ENCODE data around the gene LPCAT1. TPM values are rescaled to one million over a fixed set of nuclear protein-coding genes. Genes with fewer than 3 reads are reported as not detected.

LPCAT1 gene
- total RNA-seq, 1 donor from 2014 or later = 41.9 TPM

GRCh38 chr5:1453613-1454012 lies 70.1 kb downstream of the LPCAT1 start:
- no peak overlapping the region for H3K9ac ChIP-seq (ENCODE audit: low read length)
- peaks cover 16% of the 10 kb centered on the region for H3K27me3 ChIP-seq (ENCODE audit: insufficient read depth, low read length)
- TF ChIP-seq EZH2 (IDR thresholded peaks at IDR 0.05; ENCODE audit: insufficient read depth, low read length) = no peak
- no peak for TF ChIP-seq CTCF (IDR thresholded peaks at IDR 0.05; ENCODE audit: insufficient read depth, low read depth, low read length)
- peaks cover 31% of the 10 kb centered on the region for H3K9me3 ChIP-seq (ENCODE audit: insufficient read depth, low read depth, low read length)
- peaks cover 46% of the 10 kb centered on the region for H3K9me3 Mint-ChIP-seq (ENCODE audit: unreplicated experiment)
- no peaks in the 10 kb centered on the region for H3K79me2 ChIP-seq (ENCODE audit: insufficient read depth, low read length)
- peaks cover 21% of the 10 kb centered on the region for H3K36me3 Mint-ChIP-seq (ENCODE audit: low read depth, unreplicated experiment)
- H3K4me1 ChIP-seq (ENCODE audit: insufficient read depth, low read length) = no peaks in the 10 kb centered on the region
- H3K4me2 ChIP-seq (ENCODE audit: low read length) = no peak overlapping the region
- no peak overlapping the region for H3K27ac Mint-ChIP-seq (ENCODE audit: unreplicated experiment)
- H3K4me3 ChIP-seq (ENCODE audit: insufficient read depth, low read depth, low read length) = no peak overlapping the region
- H3K27ac ChIP-seq (ENCODE audit: low read depth, low read length) = no peak overlapping the region
- FAIRE-seq (no peak), DNase-seq (ENCODE audit: low read depth) (no peak)
- H2AFZ ChIP-seq (ENCODE audit: low read depth, low read length) = no peak overlapping the region
- no peak overlapping the region for H3K4me3 Mint-ChIP-seq (ENCODE audit: unreplicated experiment)
- H3K4me1 Mint-ChIP-seq (ENCODE audit: low read depth, unreplicated experiment) = no peaks in the 10 kb centered on the region
- H3K36me3 ChIP-seq (ENCODE audit: insufficient read depth, low read length) = no peaks in the 10 kb centered on the region
- peaks cover 40% of the 10 kb centered on the region for H3K27me3 Mint-ChIP-seq (ENCODE audit: low read depth, unreplicated experiment)
- no peaks in the 10 kb centered on the region for H4K20me1 ChIP-seq (ENCODE audit: insufficient read depth, low read length)

GRCh38 chr5:1449081-1449630 lies 74.6 kb downstream of the LPCAT1 start:
- no peaks in the 10 kb centered on the region for H3K36me3 ChIP-seq (ENCODE audit: insufficient read depth, low read length)
- H3K4me1 Mint-ChIP-seq (ENCODE audit: low read depth, unreplicated experiment) = no peaks in the 10 kb centered on the region
- no peak overlapping the region for H3K4me2 ChIP-seq (ENCODE audit: low read length)
- DNase-seq (ENCODE audit: low read depth) (no peak), FAIRE-seq (no peak)
- no peaks in the 10 kb centered on the region for H3K4me1 ChIP-seq (ENCODE audit: insufficient read depth, low read length)
- H4K20me1 ChIP-seq (ENCODE audit: insufficient read depth, low read length) = no peaks in the 10 kb centered on the region
- H3K27ac Mint-ChIP-seq (ENCODE audit: unreplicated experiment) = no peak overlapping the region
- TF ChIP-seq EZH2 (IDR thresholded peaks at IDR 0.05; ENCODE audit: insufficient read depth, low read length) = no peak
- no peak for TF ChIP-seq CTCF (IDR thresholded peaks at IDR 0.05; ENCODE audit: insufficient read depth, low read depth, low read length)
- H3K4me3 ChIP-seq (ENCODE audit: insufficient read depth, low read depth, low read length) = no peak overlapping the region
- H3K27me3 Mint-ChIP-seq (ENCODE audit: low read depth, unreplicated experiment) = peaks cover 61% of the 10 kb centered on the region
- no peak overlapping the region for H3K9ac ChIP-seq (ENCODE audit: low read length)
- peaks cover 36% of the 10 kb centered on the region for H3K27me3 ChIP-seq (ENCODE audit: insufficient read depth, low read length)
- no peaks in the 10 kb centered on the region for H3K79me2 ChIP-seq (ENCODE audit: insufficient read depth, low read length)
- no peak overlapping the region for H3K4me3 Mint-ChIP-seq (ENCODE audit: unreplicated experiment)
- peaks cover 6% of the 10 kb centered on the region for H3K9me3 ChIP-seq (ENCODE audit: insufficient read depth, low read depth, low read length)
- H3K9me3 Mint-ChIP-seq (ENCODE audit: unreplicated experiment) = peaks cover 28% of the 10 kb centered on the region
- H3K27ac ChIP-seq (ENCODE audit: low read depth, low read length) = no peak overlapping the region
- peaks cover 6% of the 10 kb centered on the region for H3K36me3 Mint-ChIP-seq (ENCODE audit: low read depth, unreplicated experiment)
- H2AFZ ChIP-seq (ENCODE audit: low read depth, low read length) = no peak overlapping the region

- H2AFZ ChIP-seq (ENCODE audit: low read depth, low read length) = no peak overlapping the region
- Mint-ChIP-seq H3K4me1 (ENCODE audit: low read depth, unreplicated experiment) (no peaks in the 10 kb centered on the region), H3K27me3 (ENCODE audit: low read depth, unreplicated experiment) (peaks cover 66% of the 10 kb centered on the region), H3K4me3 (ENCODE audit: unreplicated experiment) (no peak overlapping the region), H3K27ac (ENCODE audit: unreplicated experiment) (no peak overlapping the region), H3K36me3 (ENCODE audit: low read depth, unreplicated experiment) (peaks cover 5% of the 10 kb centered on the region), H3K9me3 (ENCODE audit: unreplicated experiment) (peaks cover 25% of the 10 kb centered on the region)
- no peaks in the 10 kb centered on the region for H4K20me1 ChIP-seq (ENCODE audit: insufficient read depth, low read length)
- peaks cover 42% of the 10 kb centered on the region for H3K27me3 ChIP-seq (ENCODE audit: insufficient read depth, low read length)
- H3K9ac ChIP-seq (ENCODE audit: low read length) = no peak overlapping the region
- TF ChIP-seq EZH2 (IDR thresholded peaks at IDR 0.05; ENCODE audit: insufficient read depth, low read length) (no peak), CTCF (IDR thresholded peaks at IDR 0.05; ENCODE audit: insufficient read depth, low read depth, low read length) (no peak)
- no peaks in the 10 kb centered on the region for H3K36me3 ChIP-seq (ENCODE audit: insufficient read depth, low read length)
- DNase-seq (ENCODE audit: low read depth) (no peak), FAIRE-seq (no peak)
- no peaks in the 10 kb centered on the region for H3K4me1 ChIP-seq (ENCODE audit: insufficient read depth, low read length)
- H3K9me3 ChIP-seq (ENCODE audit: insufficient read depth, low read depth, low read length) = no peaks in the 10 kb centered on the region
- no peak overlapping the region for H3K4me3 ChIP-seq (ENCODE audit: insufficient read depth, low read depth, low read length)
- no peaks in the 10 kb centered on the region for H3K79me2 ChIP-seq (ENCODE audit: insufficient read depth, low read length)
- H3K4me2 ChIP-seq (ENCODE audit: low read length) = no peak overlapping the region
- H3K27ac ChIP-seq (ENCODE audit: low read depth, low read length) = no peak overlapping the region
Observed at GRCh38 chr5:1448511-1449011, 75.2 kb downstream of the LPCAT1 start.
